ENCODE measurements around the gene LRIT1.

The LRIT1 gene

DNA sequence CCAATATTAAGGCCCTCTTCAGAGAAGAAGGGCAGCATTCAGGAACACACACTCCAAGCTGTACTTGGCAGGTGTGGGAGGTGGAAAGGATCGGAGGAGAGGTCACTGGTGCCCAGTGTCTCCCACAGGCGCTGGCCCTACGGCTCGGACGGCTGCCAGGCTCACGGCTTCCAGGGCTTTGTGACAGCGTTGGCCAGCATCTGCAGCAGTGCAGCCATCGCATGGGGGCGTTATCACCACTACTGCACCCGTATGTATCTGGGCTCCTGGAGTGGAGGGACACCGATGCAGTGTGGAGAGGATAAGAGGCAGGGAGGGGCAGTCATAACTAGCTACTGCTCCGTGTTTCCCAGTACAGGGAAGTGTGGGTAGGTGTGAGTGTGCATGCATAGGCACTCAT is 7.4 kb upstream of the LRIT1 start:
- no peak for DNase-seq

DNA sequence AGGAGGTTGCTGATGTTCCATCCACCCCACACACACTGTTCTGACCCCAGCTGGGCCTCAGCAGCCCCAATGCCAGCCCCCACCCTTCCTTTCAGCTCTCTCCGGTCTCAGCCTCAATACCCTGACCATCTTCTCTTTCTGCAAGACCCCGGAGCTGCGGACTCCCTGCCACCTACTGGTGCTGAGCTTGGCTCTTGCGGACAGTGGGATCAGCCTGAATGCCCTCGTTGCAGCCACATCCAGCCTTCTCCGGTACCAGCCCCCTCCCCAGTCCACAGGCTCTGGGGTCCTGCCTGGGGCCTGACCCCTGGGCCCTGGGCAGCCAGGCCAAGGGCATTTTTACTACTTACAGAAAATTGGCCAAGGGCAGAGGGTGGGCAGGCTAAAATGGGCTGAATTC is 6.2 kb upstream of the LRIT1 start:
- no peak for DNase-seq

DNA sequence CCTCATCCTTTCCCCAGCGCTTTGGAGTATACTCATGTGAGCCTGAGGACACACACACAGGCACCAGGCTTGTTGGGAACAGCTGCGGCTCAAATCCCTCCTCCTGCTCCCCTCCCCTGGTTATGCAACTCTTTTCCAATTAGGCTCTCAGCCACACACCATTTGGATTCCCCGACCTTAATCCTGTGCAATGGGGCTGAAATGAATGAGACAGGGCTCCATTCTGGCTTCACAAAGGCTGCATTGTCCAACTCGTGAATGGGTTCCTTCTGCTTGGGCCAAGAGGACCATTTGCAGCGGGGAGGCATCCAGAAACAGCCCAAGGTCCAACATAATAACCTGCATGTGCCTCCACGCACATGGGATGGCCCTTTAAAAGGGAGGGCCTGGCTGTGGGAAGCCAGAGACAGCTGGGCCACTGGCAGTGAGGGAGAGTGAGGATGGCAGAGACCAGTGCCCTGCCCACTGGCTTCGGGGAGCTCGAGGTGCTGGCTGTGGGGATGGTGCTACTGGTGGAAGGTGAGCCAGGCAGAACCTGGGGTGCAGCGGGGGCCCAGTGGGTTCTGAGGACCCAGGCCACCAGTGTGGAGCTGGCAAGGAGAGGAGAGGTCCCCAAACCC is 3.4 kb upstream of the LRIT1 start, which contains the start of gene RGR:
RGR (plus strand) TSS at position 403 of the 620 bp plus-strand sequence; CDS start at position 441, 38 bp downstream.
- no peak for DNase-seq

DNA sequence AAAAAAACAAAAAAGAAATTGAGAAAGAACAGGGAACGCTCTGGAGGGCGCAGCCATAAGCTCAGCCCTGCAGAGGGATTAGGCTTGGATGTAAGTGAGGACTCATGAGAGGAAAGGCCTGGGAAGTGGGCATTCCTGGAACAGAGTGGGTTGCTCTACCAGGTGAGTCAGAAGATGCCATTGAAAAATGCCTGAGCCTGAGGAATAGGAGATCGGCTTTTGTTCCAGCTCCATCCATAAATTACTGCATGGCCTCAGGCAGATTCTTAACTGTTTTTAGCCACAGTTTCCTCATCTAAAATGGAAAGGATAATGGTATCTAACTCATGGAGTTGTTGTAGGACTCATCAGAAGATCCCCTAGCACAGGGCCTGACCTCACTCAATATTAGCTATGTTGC is 2.4 kb upstream of the LRIT1 start:
- no peak for DNase-seq

DNA sequence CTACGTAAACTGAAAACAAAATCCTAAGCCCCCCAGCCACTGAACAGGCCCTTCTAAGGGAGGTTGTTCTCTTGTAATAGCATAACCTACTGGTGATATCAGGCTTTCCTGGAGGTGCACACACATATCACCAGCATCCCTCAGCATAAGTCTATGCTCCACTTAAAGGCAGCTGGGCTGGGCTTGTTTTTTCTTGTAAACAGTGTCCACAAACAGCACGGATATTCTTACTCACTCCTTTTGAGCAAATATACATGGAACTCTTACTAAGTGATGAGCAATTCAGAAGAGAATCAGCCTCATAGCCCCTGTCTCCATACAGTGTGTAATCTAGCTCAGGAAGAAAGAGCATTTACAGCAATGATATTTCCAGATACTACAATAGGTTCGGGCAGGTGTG is 2.4 kb downstream of the LRIT1 start:
- DNase-seq, result no peak

DNA sequence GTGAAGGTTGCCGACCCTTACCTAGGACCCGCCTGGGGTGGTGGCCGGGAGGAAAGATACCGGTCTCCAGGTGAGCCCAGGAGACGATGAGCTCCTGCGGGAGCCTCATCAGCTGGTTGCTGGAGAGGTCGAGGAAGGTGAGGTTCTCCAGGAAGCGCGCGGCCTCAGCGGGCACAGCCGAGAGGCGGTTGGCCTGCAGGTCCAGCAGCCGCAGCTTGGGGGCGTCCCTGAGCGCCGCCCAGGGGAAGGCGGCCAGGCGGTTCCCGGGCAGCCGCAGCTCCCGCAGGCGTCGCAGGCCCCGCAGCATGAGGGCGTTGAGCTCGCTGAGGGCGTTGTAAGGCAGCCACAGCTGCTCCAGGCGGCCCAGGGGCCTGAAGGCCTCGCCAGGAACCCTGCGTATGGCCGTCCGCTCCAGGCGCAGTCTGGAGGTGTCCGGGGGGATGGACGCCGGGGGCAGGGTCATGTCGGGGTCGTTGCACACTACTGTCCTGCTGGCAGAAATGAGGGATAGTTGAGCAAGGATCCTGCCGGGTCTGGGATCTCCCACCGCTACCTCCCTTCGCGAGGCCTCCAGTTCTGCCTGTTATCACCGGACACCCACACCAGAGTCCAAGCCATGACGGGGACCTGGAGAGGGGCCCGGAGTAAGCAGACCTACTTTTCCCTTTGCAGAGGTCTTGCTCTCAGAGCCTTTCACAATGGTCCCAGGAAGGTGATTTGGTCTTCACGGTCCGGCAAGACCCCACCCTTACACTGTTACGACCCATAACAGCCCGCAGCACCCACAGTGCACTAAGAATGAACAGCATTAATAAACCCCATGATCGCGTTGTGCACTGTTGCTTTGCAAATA is 3.9 kb downstream of the LRIT1 start:
- no peak for DNase-seq

DNA sequence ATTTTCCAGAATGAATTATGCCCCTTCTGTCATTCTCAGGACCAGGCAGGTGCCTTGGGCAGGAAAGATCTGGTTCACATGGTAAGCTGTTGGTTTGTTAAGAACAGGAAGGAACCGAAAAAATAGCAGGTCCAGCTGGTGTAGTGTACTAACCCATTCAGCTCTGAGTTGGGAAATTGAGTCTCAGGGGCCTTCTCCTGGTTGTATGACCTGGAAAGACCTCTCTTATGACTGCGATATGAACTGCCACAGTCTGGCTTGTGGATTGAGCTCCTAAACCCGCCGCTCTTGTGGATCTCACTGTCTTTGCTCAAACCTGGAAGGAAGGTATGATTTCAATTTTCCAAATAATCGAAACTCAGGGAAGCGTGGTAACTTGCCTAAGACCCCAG is 4.5 kb downstream of the LRIT1 start:
- no peak for DNase-seq

DNA sequence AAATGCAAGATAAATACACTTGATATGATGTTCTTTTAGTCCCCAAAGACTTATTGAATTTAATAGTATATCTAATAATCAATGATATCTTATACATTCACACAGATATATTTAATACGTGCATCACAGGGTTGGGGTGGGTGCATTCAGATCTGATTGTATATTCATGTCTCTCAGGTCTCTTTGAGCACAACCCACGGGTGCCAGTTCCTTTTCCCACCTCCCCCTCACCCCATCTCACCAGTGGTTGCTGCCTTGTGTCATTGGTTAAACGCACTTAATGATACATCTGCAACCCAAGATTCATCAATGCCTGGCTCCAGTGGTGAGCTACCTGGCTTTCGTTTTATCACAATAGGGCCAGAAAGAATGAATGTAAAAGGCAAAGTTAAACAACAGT is 6.2 kb downstream of the LRIT1 start:
- DNase-seq, result no peak

DNA sequence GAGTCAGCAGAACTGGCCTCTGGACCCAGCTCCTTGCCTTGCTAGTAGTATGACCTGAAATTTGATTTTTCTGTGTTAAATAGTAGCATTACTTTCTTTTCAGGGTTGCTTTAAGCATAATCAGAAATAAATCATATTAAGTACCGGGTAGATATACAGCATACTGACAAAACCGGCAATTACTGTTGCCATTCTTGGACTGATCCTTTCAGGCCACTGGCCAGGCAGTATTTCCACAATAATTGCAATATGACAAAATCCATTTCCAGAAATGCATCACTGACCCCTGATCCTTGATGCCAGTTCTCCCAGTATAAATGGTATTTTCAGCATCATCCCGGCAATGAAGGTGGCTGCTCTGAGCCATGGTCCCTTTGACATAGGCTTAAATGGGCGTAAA is 6.9 kb downstream of the LRIT1 start:
- no peak for DNase-seq

DNA sequence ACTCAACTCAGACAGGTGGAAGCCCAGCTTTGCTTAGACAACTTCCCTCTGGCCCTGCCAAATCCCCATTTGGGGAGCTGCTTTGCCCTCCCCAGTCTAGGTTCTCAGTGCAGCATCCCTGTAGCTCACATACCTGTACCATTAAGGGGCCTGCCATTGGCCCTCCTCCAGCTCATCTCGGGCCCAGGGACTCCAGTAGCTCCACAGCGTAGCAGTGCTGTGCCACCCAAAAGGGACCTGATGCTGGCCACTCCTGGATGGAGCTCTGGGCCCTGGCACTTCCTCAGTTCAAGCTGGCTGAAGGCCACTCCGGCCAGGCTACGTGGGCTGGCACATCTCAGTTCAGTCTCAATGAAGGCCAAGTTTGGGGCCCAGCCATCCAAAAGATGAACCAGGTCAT is 7.4 kb downstream of the LRIT1 start:
- DNase-seq, result no peak

DNA sequence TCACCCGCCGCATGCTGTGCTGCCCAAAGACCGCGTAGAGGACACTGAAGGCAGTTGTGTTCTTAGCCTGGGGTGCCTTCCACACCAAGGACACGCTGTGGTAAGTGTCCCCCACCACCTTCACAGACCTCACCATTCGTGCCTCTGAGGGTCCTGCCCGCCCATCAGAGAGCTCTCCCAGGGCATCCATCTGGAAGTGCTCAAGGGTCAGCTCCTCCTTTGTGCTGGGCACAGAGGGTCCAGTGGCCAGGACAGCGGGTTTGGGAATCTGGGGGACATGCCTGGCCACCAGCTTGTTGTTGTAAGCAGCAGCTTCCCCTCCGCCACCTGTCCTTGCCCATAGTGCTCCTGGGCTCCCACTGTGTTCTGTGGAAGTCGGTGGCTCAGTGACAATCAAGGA is 9.0 kb downstream of the LRIT1 start:
- DNase-seq, result no peak

DNA sequence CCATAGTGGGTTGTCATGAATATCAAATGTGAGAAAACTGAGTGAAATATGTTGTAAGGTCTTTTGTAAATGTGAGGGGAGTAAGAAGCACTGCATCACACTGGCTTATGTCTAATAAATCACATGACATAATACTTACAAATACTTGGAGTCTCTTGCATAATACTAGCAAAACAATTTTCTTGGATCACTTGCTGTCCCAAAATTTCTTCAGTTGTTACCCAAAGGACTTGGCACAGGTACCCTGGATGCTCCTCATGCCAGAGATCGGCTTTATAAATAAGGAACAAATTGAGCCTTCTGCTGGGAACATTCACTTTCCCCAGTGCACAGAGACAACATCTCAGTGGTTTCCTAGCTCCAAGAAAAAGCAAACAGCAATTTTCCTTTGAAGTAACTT is 11.0 kb downstream of the LRIT1 start:
- DNase-seq, result no peak

DNA sequence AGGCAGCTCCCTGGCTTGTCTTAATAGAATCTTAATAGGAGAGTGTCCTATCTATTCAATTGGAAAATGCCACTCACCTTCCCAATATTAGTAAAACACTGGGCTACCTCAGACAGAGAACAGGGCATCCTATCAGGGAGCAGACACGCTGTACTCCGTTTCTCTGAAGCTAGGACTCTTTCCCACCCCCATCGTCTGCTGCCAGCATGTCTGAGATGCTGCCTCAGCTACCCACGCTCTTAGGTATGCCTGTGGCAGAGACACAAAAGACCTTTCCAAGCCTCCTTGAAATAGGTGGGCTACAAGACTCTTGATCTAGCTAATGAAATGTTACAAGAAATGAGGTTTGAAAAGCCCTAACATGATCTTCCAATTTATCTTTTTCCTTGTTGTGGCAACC is 13.5 kb downstream of the LRIT1 start:
- DNase-seq, result no peak

DNA sequence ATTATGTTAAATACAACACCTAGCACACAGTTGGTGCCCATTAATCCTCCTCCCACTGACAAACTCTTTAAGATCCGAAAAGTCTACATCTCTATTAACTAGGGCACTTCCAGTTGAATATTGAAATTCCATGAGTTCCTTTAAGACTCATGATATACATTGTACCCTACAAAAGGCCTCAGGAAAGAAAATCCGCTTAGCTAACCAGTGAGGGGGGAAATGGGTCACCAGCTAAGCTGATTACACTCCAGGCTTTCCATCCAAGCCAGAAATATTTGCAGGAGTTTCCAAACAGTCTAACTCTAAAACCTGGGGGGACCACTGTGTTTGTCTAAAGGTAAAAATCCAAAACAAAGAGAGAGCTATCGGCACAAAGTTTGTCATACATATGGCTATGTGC is 14.7 kb downstream of the LRIT1 start:
- DNase-seq, result no peak

DNA sequence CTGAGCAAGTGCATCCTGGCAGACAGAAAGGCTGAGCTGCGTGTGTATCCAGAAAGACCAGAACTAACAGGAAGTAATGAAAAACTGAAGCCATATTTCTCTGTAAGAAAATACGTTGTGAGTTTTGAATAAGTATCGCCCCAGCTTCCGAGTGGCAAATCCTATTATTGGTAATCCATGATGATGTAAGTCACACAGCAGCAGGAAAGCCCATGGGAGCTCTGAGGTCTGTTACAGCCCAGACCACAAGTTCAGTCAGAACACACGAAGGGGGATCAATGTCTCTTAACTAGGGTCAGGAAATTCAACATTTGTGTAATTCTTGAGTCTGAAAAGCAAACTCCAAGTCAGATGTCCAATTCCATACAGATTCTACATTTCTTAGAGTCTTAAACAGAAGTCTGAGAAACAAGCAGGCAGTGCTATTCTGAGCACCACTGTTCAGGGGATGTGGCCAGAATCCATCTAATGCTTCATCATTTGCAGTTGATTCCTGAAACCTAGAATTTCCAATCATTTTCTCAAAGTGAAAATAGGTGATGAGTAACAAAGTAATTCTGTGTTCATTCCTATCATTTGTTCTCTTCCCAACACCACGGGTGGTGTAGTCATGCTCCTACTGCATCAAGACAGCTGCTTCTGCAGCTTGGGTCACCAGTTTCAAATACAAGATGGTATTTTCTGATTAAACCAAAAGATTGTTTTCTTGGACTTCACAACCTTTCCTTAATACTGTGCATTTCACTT is 15.7 kb downstream of the LRIT1 start, which contains the start of gene LRIT2:
LRIT2 (minus strand) TSS at position 118 of the 747 bp plus-strand sequence; CDS start at position 94, 24 bp downstream.
- DNase-seq, result no peak

DNA sequence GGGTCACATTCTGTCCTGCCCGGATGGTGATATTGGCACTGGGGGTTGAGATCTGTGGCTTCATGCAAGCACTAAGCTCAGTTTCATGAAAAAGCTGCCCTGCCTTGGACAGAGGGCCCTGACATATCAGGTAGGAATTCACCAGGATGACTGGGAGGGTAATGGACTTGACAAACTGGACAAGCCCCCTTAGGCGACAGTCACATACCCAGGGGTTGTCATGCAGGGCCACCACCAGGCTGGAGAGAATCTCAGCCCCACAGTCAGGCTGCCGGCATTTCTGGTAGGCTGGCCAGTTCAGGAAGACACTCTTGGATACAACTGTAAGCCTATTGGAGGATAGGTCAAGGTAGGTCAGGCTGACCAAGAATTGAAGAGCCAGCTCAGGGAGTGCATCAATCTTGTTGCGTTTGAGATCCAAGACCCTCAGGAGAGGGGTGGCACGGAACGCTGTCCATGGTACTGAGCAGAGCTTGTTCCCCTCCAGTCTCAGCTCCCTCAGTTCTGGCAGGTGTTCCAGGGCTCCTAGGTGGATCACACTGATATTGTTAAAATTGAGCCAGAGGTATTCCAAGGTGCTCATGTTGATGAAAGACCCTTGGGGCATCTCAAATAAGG is 16.8 kb downstream of the LRIT1 start:
- no peak for DNase-seq

DNA sequence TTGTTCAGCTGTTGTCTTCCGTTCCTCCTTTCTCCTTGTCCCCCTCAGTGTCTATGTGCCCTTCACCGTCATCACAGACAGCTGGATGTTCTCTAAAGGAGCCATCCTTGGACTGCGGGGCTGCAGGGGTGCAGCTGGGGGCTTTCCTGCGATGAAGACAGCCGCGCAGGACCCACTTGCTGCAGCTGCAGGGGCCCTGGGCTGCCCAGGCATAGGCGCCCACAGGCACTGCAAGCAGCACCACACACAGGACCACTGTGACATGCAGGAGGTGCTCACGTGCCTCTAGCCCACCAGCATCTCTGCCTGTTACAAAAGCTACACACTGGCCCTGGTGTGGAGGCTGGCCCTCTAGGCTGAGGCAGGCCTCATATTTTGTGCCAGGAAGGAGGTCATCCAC is 19.4 kb downstream of the LRIT1 start:
- DNase-seq, result no peak

DNA sequence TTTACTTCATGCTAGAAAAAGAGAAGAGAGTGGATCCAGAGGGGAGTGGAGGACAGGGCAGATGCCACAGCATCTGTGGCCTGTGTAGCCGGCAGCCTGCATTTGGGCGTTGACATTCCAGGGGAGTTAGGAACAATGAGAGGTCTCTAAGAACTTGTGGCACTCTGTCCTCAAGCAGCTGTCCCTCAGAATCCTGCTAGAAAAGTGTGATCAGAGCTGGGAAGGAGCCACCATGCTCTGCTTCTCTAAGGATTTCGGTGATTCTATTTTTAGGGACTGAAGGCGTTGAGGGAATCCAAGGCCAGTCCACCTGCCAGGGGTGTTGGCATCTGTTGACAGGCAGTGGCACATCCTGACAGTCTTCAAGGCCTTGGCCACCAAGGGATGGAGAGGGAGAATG is 23.6 kb downstream of the LRIT1 start:
- no peak for DNase-seq

DNA sequence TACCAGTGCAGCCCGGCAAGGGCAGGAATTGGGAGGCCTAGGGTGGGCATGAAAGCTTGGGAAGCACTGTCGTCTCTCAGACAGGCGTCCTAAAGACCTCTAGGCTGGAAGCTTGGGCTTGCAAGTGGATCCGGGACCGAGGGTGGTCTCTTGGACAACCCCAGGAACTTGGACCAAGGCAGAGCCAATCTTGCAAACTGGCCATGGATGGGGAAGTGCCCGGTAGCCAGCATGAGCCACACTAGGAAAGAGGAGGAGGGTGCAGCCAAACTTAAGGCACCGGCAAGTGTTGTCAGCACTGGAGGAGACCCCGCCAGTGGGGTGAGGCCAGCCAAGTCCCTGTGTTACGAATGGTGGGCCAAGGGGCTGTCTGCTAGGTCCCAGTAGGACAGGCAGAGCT is 24.5 kb downstream of the LRIT1 start:
- DNase-seq, result no peak

DNA sequence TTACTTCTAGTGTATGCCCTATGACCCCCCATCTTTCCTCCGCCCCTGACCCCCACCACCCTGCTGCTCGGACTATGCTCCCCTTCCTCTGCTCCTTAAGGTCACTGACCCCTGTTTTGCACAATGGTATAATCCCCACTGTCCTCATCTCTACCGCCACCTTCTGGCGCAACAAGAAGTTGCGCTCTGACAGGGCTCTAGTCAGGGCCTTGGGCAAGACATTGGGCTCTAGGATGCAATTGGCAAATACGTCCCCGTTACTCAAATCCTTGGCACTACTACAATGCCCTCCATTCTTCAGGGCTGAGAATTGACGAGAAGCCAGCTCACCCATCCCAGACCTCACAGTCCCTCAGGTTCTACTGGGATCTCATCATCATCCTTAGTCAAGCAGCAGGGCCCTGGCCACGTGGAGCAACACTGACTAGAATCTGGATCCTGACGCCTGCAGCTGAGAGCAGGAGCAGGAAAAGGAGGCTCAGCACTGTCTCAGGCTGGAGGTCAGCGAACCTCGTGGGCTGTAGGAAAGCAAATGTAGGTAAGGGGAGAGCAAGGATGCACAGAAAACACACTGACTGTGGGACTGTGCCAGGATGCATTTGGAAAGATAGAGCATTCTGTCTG is 26.6 kb downstream of the LRIT1 start:
- DNase-seq, result no peak

DNA sequence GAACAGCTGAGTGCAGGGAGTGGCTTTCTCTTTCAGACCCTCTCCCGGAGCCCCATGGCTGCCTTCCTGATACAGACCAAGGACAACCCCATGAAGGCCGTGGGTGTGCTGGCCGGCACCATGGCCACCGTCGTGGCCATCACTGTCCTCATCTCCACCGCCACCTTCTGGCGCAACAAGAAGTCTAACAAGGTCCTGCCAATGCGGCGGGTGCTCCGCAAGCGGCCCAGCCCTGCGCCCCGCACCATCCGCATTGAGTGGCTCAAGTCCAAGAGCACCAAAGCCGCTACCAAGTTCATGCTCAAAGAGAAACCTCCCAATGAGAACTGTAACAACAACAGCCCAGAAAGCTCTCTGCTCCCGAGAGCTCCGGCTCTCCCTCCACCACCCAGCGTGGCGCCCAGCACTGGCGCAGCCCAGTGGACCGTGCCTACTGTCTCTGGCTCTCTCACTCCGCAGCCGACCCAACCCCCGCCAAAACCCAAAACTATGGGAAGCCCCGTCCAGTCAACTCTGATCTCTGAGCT is 27.2 kb downstream of the LRIT1 start:
- DNase-seq, result no peak

DNA sequence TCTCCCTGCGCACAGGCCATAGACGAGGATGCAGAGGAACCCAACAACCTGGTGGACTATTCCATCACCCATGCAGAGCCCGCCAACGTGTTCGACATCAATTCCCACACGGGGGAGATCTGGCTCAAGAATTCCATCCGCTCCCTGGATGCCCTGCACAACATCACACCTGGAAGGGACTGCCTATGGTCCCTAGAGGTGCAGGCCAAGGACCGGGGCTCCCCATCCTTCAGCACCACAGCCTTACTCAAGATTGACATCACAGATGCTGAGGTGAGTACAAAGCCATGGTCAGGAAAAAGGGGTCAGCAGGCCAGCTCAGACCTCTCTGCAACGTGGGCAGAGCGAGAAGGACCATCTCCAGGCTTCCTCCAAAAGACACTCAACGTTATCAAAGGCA is 28.3 kb downstream of the LRIT1 start:
- DNase-seq, result no peak

DNA sequence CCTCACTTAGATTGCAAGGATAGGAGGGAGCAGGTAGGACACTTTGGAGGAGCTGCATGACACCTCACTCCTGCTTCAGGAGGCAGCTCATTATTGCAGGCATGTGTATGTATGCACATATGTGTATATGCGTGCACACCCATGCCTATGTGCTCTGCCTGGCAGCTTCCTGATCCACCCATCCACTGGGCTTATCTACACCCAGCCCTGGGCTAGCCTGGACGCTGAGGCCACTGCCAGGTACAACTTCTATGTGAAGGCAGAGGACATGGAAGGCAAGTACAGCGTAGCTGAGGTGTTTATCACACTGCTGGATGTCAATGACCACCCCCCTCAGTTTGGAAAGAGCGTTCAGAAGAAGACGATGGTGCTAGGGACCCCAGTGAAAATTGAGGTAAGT is 29.3 kb downstream of the LRIT1 start:
- no peak for DNase-seq
